ENCODE results near the gene TENM4. TPM values are rescaled to one million over a fixed set of nuclear protein-coding genes. Genes with fewer than 3 reads are reported as not detected.

Gene TENM4
- total RNA-seq, 4 donors from 2014 or later, result 1.1 to 2.7 (median 2.0) TPM

DNA sequence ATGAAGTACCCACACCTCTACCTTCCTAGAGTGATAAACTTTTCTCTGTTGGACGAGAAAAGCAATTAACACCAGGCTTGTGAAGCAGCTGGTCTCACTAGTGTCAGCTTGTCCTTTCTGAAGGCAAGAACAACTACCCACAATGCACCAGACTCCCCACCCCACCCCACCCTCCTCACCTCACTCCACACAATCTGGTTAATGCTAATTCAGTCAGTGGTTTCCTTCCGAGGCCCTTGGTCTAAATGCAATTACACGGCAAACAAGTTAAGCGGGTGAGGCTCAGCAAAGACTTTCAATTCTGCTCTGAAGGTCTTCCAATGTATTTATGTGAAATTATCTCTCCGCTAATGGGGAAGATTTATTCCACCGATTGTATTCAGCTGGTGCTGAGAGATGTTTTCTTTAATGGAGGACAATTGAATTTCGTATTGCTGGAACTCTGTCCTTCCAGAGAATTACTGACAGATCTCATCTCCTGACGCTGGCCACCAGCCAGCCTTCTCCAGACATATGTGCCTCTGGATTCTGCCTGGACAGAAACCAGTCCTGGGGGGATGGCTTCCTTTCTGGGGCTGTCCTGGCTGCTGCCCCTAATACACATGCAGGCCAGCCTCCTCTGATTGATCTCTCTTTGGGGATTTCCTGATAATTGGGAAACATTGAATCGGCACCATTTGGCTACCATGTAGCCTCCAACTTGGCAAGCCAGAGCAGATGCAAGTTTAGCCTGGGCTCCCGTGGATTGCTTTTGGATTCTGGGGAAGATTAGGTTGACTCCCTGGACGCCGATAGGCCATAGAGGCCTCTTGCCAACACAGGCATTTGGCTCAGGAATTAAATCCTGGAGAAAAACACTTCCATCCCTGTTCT, 700.4 kb downstream of the TENM4 start:
- H3K36me3 ChIP-seq, result no peaks in the 10 kb centered on the region
- no peak overlapping the region for H3K4me3 ChIP-seq
- no peaks in the 10 kb centered on the region for H3K4me1 ChIP-seq
- H3K27me3 ChIP-seq, result no peaks in the 10 kb centered on the region
- no peak for DNase-seq
- H3K27ac ChIP-seq, result no peak overlapping the region
- TF ChIP-seq, protein P1, sequence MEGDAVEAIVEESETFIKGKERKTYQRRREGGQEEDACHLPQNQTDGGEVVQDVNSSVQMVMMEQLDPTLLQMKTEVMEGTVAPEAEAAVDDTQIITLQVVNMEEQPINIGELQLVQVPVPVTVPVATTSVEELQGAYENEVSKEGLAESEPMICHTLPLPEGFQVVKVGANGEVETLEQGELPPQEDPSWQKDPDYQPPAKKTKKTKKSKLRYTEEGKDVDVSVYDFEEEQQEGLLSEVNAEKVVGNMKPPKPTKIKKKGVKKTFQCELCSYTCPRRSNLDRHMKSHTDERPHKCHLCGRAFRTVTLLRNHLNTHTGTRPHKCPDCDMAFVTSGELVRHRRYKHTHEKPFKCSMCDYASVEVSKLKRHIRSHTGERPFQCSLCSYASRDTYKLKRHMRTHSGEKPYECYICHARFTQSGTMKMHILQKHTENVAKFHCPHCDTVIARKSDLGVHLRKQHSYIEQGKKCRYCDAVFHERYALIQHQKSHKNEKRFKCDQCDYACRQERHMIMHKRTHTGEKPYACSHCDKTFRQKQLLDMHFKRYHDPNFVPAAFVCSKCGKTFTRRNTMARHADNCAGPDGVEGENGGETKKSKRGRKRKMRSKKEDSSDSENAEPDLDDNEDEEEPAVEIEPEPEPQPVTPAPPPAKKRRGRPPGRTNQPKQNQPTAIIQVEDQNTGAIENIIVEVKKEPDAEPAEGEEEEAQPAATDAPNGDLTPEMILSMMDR (IDR thresholded peaks at IDR 0.05), result no peak
- TF ChIP-seq POLR2A (IDR thresholded peaks at IDR 0.05), result no peak
- H3K9me3 ChIP-seq, result no peaks in the 10 kb centered on the region

DNA sequence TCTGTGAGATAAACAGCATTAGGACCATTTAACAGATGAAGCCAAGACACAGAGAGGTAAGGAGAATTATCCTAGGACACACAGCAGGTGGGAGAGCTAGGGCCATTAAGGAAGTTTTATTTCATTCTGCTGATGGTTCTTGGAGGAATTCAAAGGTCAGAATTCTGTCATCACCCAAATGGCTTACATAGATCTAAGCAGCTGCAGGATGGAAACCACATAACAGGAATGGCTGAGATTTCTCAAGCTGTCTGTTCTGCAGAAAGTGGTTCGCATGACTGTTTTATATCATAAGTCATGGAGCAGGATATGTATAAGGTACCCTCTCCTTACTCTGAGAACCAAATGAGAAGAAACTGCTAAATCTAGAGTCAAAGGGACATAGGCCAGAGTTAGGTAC, 702.9 kb downstream of the TENM4 start:
- TF ChIP-seq, protein P1 (IDR thresholded peaks at IDR 0.05), result no peak
- TF ChIP-seq POLR2A (IDR thresholded peaks at IDR 0.05), result no peak
- Histone ChIP-seq H3K9me3 (no peaks in the 10 kb centered on the region), H3K27ac (no peak overlapping the region), H3K4me3 (no peak overlapping the region), H3K27me3 (no peaks in the 10 kb centered on the region), H3K4me1 (no peaks in the 10 kb centered on the region), H3K36me3 (no peaks in the 10 kb centered on the region)
- no peak for DNase-seq

DNA sequence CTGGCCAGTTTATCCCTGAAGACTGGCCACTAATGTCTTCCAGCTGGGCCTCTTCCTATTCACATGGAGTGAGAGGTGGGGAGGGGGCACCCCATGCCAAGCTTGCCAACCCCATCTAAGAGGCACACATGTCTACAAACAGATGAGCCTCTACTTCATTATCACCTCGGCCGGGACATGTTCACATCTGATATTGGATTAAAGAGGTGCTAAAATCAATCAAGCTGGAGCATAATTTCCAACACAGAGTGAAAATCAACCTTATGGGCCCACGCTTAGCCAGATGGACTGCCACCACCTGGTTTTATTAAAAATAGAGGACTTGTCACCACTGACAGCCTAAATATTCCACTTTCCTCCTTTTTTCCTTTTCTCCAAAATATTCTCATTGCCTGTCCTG, 703.5 kb downstream of the TENM4 start:
- H3K36me3 ChIP-seq, result no peaks in the 10 kb centered on the region
- H3K4me3 ChIP-seq, result no peak overlapping the region
- no peak for DNase-seq
- H3K9me3 ChIP-seq, result no peaks in the 10 kb centered on the region
- TF ChIP-seq, protein P1 (IDR thresholded peaks at IDR 0.05), result no peak
- no peak for TF ChIP-seq POLR2A (IDR thresholded peaks at IDR 0.05)
- no peaks in the 10 kb centered on the region for H3K4me1 ChIP-seq
- no peaks in the 10 kb centered on the region for H3K27me3 ChIP-seq
- H3K27ac ChIP-seq, result no peak overlapping the region

DNA sequence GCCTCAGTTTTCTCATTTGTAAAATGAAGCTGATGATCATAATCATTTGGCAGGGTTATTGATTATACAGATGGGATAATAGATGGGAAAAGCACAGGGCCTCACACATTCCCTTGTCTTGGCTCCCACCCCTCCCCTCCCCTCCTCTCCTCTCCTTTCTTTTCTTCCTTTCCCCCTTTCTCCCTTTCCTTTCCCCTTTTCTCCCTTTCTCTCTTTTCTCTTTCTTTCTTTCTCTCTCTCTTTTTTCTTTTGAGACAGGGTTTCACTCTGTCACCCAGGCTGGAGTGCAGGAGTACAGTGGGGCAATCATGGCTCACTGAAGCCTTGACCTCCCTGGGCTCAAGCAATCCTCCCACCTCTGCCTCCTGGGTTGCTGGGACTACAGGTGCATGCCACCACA, 705.1 kb downstream of the TENM4 start:
- Histone ChIP-seq H3K9me3 (no peaks in the 10 kb centered on the region), H3K36me3 (no peaks in the 10 kb centered on the region), H3K27me3 (no peaks in the 10 kb centered on the region), H3K27ac (no peak overlapping the region), H3K4me1 (no peaks in the 10 kb centered on the region), H3K4me3 (no peak overlapping the region)
- no peak for DNase-seq
- TF ChIP-seq, protein P1 (IDR thresholded peaks at IDR 0.05), result no peak
- TF ChIP-seq POLR2A (IDR thresholded peaks at IDR 0.05), result no peak

DNA sequence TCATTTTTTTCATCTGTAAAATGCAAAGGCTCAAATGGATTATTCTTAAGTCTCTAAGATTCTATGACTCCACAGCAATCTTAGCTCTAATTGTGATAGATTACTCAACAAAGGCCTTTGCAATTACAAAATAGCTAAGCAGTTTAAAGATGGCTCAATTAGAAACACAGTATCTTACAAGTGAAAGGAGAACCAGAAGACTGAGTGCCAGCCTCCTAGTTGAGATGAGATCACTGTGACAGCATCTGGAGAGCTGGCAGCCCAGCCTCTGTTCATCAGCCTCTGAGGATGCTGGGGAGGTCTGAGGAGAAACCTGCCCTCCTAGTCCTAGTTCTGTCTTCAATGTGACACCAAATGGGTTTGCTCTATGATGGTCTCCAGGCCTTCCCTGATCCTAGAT, 707.8 kb downstream of the TENM4 start:
- no peak overlapping the region for H3K4me3 ChIP-seq
- no peaks in the 10 kb centered on the region for H3K4me1 ChIP-seq
- no peaks in the 10 kb centered on the region for H3K27me3 ChIP-seq
- TF ChIP-seq, protein P1 (IDR thresholded peaks at IDR 0.05), result no peak
- TF ChIP-seq POLR2A (IDR thresholded peaks at IDR 0.05), result no peak
- no peaks in the 10 kb centered on the region for H3K9me3 ChIP-seq
- H3K27ac ChIP-seq, result no peak overlapping the region
- no peaks in the 10 kb centered on the region for H3K36me3 ChIP-seq
- no peak for DNase-seq

Data from Peyer's patch (tissue), 4 donors.